GM12892 (cell line): ENCODE results near the gene YY1.

ENCODE experiments used
- POLR2A ChIP-seq: IDR thresholded peaks from 2 replicates; pipeline ENCODE4 v1.6.1; 2011; ENCODE audit warnings: low read depth, low read length, control low read depth
- TAF1 ChIP-seq: IDR thresholded peaks from 2 replicates; pipeline ENCODE4 v1.6.1; 2011; ENCODE audit warnings: low read depth, mild to moderate bottlenecking, control low read depth, low read length, borderline replicate concordance

DNA sequence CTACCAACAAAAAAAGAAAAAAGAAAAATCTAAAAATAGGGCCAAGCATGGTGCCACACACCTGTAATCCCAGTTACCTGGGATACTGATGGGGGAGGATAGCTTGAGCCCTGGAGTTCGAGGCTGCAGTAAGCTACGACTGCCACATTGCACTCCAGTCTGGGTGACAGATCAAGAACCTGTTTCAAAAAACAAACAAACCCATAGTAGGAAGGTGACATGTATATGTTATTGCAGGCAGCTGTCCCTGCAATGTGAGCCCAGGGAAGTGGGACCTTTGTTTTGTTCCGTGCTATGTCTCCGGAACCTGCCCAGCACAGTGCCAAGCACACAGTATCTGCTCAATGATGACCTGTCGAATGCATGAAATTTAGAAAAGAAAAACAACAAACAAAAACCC, 37.2 kb upstream of the YY1 start:
- TF ChIP-seq POLR2A (no peak), TAF1 (no peak)
